Endodermal cell (in vitro differentiated cells): ENCODE data around the gene TCF7L2. TPM values are rescaled to one million over a fixed set of nuclear protein-coding genes. Genes with fewer than 3 reads are reported as not detected.

Experiments
- DNase-seq: peaks from one replicate; pipeline ENCODE4 v3.0.0-alpha.2; 2017
- H3K27ac ChIP-seq: 2 replicates; pipeline ENCODE4 v1.5.1; 2013; ENCODE audit warnings: mild to moderate bottlenecking, low read depth, low read length, moderate library complexity
- H3K27me3 ChIP-seq: 2 replicates; pipeline ENCODE4 v1.6.1; 2013; ENCODE audit warnings: mild to moderate bottlenecking, low read length, moderate library complexity; ENCODE audit not compliant: insufficient read depth, control insufficient read depth, poor library complexity, severe bottlenecking
- H3K36me3 ChIP-seq: 2 replicates; pipeline ENCODE4 v1.7.0; 2013; ENCODE audit warnings: mild to moderate bottlenecking, low read length, moderate library complexity; ENCODE audit not compliant: control insufficient read depth, insufficient read depth
- H3K4me1 ChIP-seq: one replicate; pipeline ENCODE4 v1.7.0; 2013; ENCODE audit warnings: low read length; ENCODE audit not compliant: control insufficient read depth, insufficient read depth
- H3K4me3 ChIP-seq: 2 replicates; pipeline ENCODE4 v1.5.1; 2013; ENCODE audit warnings: mild to moderate bottlenecking, low read length, moderate library complexity
- H3K9ac ChIP-seq: 2 replicates; pipeline ENCODE4 v1.6.1; 2013; ENCODE audit warnings: mild to moderate bottlenecking, low read length, moderate library complexity; ENCODE audit not compliant: poor library complexity, severe bottlenecking; ENCODE audit errors: extremely low read depth
- H3K9me3 ChIP-seq: 2 replicates; pipeline ENCODE4 v1.6.1; 2013; ENCODE audit warnings: mild to moderate bottlenecking, low read length, moderate library complexity; ENCODE audit not compliant: control insufficient read depth
- H3K27ac Mint-ChIP-seq: 2 replicates; pipeline ENCODE4 v1.8.0; 2020; ENCODE audit warnings: mixed read lengths
- H3K27me3 Mint-ChIP-seq: 2 replicates; pipeline ENCODE4 v1.8.0; 2021; ENCODE audit warnings: mild to moderate bottlenecking, mixed read lengths; ENCODE audit not compliant: insufficient read depth
- H3K36me3 Mint-ChIP-seq: 2 replicates; pipeline ENCODE4 v1.8.0; 2020; ENCODE audit warnings: low read depth, mixed read lengths
- H3K4me1 Mint-ChIP-seq: 2 replicates; pipeline ENCODE4 v1.8.0; 2020; ENCODE audit warnings: mixed read lengths
- H3K4me3 Mint-ChIP-seq: 2 replicates; pipeline ENCODE4 v1.8.0; 2020; ENCODE audit warnings: mild to moderate bottlenecking, moderate library complexity, mixed read lengths
- H3K9me3 Mint-ChIP-seq: 2 replicates; pipeline ENCODE4 v1.8.0; 2020; ENCODE audit warnings: mild to moderate bottlenecking, mixed read lengths
- WGBS, 2 experiments: methylation state at CpG; one replicate each; pipeline versions ENCODE4 v1.1.5 to v1.1.7; 2013; ENCODE audit warnings: missing lambda C conversion rate in 2 of 2, mixed read lengths in 1 of 2; ENCODE audit not compliant: insufficient coverage in 1 of 2, insufficient read length in 1 of 2; 5-methylcytosine and 5-hydroxymethylcytosine counted together
- total RNA-seq, 2 donors: library from RNA; stranded (reverse); fragmentation: NEBNext Ultra II Directional in 1 of 2; extraction: Animal tissue kit (Norgen Biotek cat#: 25700) in 1 of 2; gene quantifications; 2 replicates in 1 of 2; 3 replicates in 1 of 2; pipeline ENCODE4 v1.2.1, GENCODE V29; 2021
- TF ChIP-seq, protein P1 (sequence below): fragments of 200-600 bp; sonication (generic); conservative IDR thresholded peaks from 2 replicates; pipeline ENCODE4 v1.5.0; 2021; ENCODE audit warnings: antibody characterized with exemption, mild to moderate bottlenecking

Gene TCF7L2
- total RNA-seq, 2 donors from 2014 or later = 73.2 to 105 TPM

- H3K36me3 ChIP-seq = peaks cover 27% of the 10 kb centered on the region
- no peak overlapping the region for H3K9ac ChIP-seq
- peaks cover 30% of the 10 kb centered on the region for H3K4me1 ChIP-seq
- Mint-ChIP-seq H3K36me3 (peaks cover 17% of the 10 kb centered on the region), H3K4me1 (peaks cover 74% of the 10 kb centered on the region), H3K27me3 (no peaks in the 10 kb centered on the region), H3K9me3 (no peaks in the 10 kb centered on the region), H3K27ac (peak overlapping the region; percentile 82), H3K4me3 (no peak overlapping the region)
- H3K4me3 ChIP-seq = no peak overlapping the region
- DNase-seq = no peak
- TF ChIP-seq, protein P1, sequence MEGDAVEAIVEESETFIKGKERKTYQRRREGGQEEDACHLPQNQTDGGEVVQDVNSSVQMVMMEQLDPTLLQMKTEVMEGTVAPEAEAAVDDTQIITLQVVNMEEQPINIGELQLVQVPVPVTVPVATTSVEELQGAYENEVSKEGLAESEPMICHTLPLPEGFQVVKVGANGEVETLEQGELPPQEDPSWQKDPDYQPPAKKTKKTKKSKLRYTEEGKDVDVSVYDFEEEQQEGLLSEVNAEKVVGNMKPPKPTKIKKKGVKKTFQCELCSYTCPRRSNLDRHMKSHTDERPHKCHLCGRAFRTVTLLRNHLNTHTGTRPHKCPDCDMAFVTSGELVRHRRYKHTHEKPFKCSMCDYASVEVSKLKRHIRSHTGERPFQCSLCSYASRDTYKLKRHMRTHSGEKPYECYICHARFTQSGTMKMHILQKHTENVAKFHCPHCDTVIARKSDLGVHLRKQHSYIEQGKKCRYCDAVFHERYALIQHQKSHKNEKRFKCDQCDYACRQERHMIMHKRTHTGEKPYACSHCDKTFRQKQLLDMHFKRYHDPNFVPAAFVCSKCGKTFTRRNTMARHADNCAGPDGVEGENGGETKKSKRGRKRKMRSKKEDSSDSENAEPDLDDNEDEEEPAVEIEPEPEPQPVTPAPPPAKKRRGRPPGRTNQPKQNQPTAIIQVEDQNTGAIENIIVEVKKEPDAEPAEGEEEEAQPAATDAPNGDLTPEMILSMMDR = no peak
- H3K9me3 ChIP-seq = no peaks in the 10 kb centered on the region
- 58 to 76% methylated on average over 6 to 10 of the region's 10 CpGs for WGBS, 2 experiments
- H3K27me3 ChIP-seq = no peaks in the 10 kb centered on the region
- H3K27ac ChIP-seq = no peak overlapping the region
Observed at GRCh38 chr10:113133497-113134115, 183.6 kb downstream of the TCF7L2 start.

DNA sequence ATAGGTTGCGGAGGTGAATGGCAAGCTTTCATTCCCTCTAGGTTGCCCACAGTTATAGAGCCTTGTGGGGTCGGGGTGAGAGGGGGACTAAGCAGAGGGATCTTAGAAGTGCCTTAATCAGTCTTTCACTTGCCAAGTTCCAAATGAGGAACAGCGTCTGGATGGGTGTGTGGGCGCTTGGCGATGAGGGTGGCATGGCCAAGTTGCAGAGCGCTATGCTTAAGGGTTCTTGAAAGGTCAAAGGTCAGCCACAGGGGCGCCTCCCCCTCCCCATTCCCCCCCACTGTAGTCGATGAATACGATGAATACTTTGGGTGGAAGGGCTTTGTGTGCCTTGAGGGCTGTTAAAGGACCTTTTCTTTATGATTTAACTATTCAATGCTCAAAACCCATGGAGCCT lies 185.0 kb downstream of the TCF7L2 start:
- Histone ChIP-seq H3K36me3 (peaks cover 27% of the 10 kb centered on the region), H3K4me1 (peaks cover 32% of the 10 kb centered on the region), H3K27ac (no peak overlapping the region), H3K4me3 (no peak overlapping the region), H3K27me3 (no peaks in the 10 kb centered on the region), H3K9ac (no peak overlapping the region), H3K9me3 (no peaks in the 10 kb centered on the region)
- Mint-ChIP-seq H3K4me1 (peaks cover 72% of the 10 kb centered on the region), H3K36me3 (peaks cover 17% of the 10 kb centered on the region), H3K4me3 (no peak overlapping the region), H3K27ac (no peak overlapping the region), H3K27me3 (no peaks in the 10 kb centered on the region), H3K9me3 (no peaks in the 10 kb centered on the region)
- TF ChIP-seq, protein P1 = no peak
- DNase-seq = no peak
- 60 to 73% methylated on average over 1 to 5 of the region's 9 CpGs for WGBS, 2 experiments

- WGBS, 2 experiments = 86 to 94% methylated on average over 1 to 3 of the region's 3 CpGs
- Histone ChIP-seq H3K9ac (no peak overlapping the region), H3K4me3 (no peak overlapping the region), H3K27me3 (no peaks in the 10 kb centered on the region), H3K9me3 (no peaks in the 10 kb centered on the region), H3K4me1 (peaks cover 20% of the 10 kb centered on the region), H3K27ac (no peak overlapping the region), H3K36me3 (peaks cover 56% of the 10 kb centered on the region)
- DNase-seq = no peak
- H3K9me3 Mint-ChIP-seq = no peaks in the 10 kb centered on the region
- no peaks in the 10 kb centered on the region for H3K27me3 Mint-ChIP-seq
- no peak overlapping the region for H3K27ac Mint-ChIP-seq
- H3K4me1 Mint-ChIP-seq = peaks cover 53% of the 10 kb centered on the region
- H3K4me3 Mint-ChIP-seq = no peak overlapping the region
- TF ChIP-seq, protein P1 = no peak
- H3K36me3 Mint-ChIP-seq = peaks cover 41% of the 10 kb centered on the region
Observed at GRCh38 chr10:113137941-113138685, 188.1 kb downstream of the TCF7L2 start.
